Measurements from ENCODE around the gene NKX2-4. TPM values are rescaled to one million over a fixed set of nuclear protein-coding genes. Genes with fewer than 3 reads are reported as not detected.
"Not testable (repeated sequence)": the region's sequence is repeated elsewhere in the genome, so short reads cannot be mapped to it uniquely, and the experiment has no call there.

NKX2-4 gene
- polyA plus RNA-seq (ENCODE audit: insufficient read length) = not detected
- long read RNA-seq, donor 1 = 0 reads
- long read RNA-seq, donor 2 = 0 reads
- long read RNA-seq, donor 3 = 0 reads
- long read RNA-seq, donor 4 = 0 reads
- long read RNA-seq, donor 5 = 0 reads
- long read RNA-seq, donor 6 = 0 reads
- long read RNA-seq, donor 7 = 0 reads
- long read RNA-seq, donor 8 = 0 reads

DNA sequence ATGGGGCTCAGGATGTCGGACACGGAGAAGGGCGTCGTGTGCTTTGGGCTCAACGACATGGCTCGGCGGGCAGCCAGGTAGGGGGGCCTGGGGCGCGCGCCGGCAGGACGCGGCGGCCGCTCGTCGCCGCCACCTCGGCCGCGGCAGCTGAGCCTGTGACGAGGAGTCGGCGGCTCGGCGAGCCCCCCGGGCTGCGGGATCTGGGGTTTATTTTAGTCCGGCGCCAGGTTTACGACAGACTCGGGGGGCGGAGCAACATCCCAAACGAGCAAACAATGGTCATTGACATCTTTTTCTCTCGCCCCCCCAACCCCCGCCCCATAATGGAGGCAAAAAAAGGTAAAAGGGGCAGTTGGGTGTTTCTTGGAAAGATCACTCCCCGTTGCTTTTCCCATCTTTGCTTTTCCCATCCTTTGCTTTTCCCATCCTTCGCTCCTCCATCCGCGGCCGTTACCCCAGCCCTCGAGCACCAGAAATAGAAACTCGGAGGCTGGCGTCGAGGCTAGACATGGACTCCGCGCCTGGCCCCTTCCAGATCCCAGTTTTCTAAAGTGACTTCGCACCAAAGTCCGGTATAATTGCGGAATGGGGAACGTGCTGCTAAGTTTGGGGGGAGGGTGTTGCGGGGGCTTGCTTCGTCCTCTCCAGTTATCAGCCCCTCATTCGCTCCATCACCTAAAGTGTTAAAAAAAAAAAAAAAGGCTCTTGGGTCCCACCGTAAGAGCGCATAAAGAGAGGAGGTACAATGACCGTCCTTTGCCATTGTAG is at the start of gene NKX2-4:
NKX2-4 (minus strand) TSS at position 186 of the 768 bp plus-strand sequence; CDS start at position 59, 127 bp downstream.
- no peak for DNase-seq

GRCh38 chr20:21437816-21438215 is 40.5 kb upstream of the NKX2-4 start:
- no peak for DNase-seq

DNA sequence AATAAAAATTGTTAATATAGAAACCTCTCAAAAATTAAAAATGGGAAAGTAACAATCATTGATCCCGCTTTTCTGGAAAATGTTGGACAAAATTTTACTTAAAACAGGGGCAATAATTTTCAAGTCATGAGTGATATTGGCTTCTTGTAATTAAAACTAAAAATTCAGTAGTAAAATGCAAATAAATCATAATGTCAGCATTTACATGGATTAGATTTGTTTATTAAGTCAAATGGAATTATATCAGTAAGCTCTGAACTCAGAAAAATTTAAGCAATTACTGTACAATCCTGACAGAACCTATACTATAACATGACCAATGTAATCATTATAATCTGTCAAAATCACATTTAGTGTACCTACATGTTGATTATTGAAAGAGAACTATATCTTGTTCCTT is 39.9 kb upstream of the NKX2-4 start:
- DNase-seq = no peak

DNA sequence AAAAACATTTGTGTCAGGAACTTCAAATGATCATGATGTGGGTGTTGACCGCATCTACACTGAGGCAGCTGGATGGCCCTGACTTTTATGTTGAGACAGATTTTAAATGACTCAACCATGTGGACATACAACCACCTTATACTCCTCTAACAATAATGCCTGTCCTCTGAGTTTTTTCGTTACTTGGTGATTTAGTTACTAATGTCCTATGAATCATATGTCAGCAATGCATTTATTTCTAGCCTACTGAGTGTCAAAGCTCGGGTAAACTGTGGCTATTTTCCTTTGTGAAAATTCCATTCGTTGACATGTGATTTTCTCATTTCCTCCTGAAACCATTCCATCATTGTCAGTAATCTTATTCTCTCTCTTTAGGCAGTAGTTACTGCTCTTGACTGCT is 38.9 kb upstream of the NKX2-4 start:
- DNase-seq = no peak

DNA sequence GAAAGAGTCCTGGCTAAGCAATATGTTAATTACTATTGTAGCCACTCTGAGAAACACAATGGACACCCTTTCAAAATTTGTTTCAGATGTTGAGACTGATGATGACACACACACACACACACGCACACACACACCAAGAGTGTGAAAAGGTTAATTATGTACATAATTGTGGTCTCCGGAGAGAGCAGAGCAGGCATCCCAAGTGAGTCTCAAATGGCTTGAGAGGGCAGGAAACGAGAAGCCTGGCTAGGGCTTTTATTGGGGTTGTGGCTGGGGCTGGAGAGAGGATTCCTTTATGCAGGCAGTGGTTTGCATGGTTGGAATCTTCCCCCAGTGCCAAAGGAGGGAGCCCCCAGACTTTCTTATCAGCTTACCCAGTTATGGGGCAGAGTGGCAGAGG is 38.2 kb upstream of the NKX2-4 start:
- no peak for DNase-seq

GRCh38 chr20:21433329-21433890 is 36.1 kb upstream of the NKX2-4 start:
- no peak for DNase-seq

DNA sequence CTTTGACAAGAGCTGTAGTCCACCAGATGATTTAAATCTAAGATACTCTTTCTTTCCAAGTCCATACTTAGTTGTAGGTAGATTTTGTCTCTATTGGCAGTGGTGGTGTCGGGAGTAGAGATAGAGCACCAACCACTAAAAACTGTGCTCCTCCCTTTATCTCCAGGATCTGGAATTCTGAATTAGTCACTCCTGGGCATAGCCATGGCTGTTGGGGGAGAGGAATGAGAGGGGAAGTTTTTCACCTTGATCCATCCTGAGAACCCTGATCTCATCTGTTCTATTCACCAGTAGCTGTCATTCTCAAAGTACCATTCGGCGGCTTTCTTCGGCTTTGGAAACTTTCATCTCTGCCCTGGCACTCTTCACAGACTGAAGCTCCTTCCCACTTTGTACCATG is 35.6 kb upstream of the NKX2-4 start:
- DNase-seq = no peak

GRCh38 chr20:21430020-21430419 is 32.7 kb upstream of the NKX2-4 start:
- peak; percentile 63 for DNase-seq

GRCh38 chr20:21424846-21425245 is 27.5 kb upstream of the NKX2-4 start:
- no peak for DNase-seq

DNA sequence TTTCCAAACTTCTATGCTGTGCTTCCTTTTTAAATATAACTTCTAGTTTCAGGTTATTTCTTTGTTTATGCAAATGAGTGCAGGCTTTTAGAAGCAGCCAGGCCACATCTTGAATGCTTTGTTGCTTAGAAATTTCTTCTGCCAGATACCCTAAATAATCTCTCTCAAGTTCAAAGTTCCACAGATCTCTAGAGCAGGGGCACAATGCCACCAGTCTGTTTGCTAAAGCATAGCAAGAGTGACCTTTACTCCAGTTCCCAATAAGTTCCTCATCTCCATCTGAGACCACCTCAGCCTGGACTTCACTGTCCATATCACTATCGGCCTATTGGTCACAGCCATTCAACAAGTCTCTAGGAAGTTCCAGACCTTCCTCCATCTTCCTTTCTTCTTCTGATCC is 26.4 kb upstream of the NKX2-4 start:
- not testable (repeated sequence) for DNase-seq

DNA sequence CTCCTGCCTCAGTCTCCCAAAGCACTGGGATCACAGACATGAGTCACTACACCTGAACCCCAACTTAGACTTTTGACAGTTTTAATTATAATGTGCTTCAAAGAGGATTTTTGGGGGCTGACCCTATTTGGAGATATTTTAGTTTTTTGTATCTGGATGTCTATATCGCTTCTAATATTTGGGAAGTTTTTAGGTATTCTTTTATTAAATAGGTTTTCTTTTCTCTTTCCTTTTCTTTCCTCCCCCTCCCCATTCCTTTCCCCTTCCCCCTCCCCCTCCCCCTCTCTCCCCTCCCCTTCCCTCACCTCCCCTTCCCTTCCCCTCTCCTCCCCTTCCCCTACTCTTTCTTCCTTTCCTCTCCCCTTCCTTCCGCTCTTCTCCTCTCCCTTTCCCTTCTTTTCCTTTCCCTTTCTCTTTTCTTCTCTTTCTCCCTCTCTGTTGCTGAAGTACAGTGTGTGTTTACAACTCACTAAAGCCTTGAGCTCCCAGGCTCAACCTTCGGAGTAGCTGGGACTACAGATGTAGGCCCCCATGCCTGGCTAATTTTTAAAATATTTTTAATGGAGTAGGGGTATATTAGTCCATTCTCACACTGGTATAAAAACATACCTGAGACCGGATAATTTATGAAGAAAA is 24.4 kb upstream of the NKX2-4 start:
- no peak for DNase-seq

DNA sequence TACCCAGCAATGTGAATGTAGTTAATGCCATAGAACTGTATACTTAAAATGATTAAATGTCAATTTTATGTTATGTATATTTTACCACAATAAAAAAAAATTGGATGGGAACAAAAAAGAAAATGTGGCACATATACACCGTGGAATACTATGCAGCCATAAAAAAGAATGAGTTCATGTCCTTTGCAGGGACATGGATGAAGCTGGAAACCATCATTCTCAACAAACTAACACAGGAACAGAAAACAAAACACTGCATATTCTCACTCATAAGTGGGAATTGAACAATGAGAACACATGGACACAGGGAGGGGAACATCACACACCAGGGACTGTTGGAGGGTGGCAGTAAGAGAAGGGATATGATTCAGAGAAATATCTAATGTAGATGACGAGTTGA is 21.8 kb upstream of the NKX2-4 start:
- DNase-seq = not testable (repeated sequence)

DNA sequence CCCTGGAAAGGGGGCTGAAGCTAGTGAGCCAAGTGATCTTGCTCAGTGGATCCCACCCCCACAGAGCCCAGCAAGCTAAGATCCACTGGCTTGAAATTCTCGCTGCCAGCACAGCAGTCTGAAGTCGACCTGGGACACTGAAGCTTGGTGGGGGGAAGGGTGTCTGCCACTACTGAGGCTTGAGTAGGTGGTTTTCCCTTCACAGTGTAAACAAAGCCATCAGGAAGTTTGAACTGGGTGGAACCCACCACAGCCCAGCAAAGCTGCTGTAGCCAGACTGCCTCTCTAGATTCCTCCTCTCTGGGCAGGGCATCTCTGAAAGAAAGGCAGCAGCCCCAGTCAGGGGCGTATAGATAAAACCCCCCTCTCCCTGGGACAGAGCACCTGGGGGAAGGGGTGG is 16.7 kb upstream of the NKX2-4 start:
- DNase-seq = not testable (repeated sequence)

GRCh38 chr20:21411725-21412124 is 14.4 kb upstream of the NKX2-4 start:
- no peak for DNase-seq

- peak; percentile 27 for DNase-seq
Measured at GRCh38 chr20:21399005-21399475, 1.7 kb upstream of the NKX2-4 start.

GRCh38 chr20:21398109-21399004 is 1.0 kb upstream of the NKX2-4 start:
- peak; percentile 43 for DNase-seq

DNA sequence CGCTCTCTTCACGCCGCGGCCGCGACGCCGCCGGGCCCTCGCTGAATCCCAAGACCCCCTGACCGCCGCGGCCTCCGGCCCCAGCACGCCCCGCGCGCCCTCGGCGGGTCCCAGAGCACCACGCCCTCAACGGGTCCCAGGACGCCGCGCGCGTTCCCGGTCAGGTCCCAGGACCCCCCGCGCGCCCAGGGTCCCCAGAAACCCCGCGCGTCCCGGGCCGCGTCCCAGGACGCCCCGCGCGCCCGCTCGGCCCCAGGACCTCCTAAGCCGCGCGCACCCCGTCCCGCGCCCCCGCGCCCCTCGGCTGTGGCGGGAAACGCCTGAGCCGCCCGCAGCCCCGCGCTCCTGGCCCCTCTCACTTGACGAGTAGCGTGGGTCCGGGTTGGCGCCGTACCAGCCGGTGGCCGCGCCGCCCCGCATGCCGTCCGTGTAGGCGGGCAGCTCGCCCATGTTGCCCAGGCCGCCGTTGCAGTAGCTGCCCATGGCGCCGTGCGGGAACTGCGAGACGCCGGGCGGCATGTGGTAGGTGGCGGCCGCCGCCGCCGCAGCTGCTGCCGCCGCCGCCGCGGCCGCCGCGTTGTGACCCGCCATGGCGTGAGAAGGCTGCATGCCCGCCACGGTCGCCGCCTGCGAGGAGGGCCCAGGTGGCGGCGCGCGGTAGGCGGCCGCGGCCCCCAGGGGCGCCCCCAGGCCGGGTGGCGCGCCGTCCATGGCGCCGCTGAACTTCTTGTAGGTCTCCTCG is 556 bp downstream of the NKX2-4 start:
- no peak for DNase-seq

GRCh38 chr20:21395666-21396598 is 1.4 kb downstream of the NKX2-4 start:
- no peak for DNase-seq

- DNase-seq = no peak
Measured at GRCh38 chr20:21395051-21395665, 2.2 kb downstream of the NKX2-4 start.

Data from left kidney (tissue), 8 donors.